Fibroblast of skin of right biceps (primary cell): ENCODE data around the gene CAPS2.
"Not testable (repeated sequence)": the region's sequence is repeated elsewhere in the genome, so short reads cannot be mapped to it uniquely, and the experiment has no call there.

Experiments used
- DNase-seq: peaks from one replicate; pipeline ENCODE4 v3.0.0-alpha.2; 2013

Gene CAPS2

DNA sequence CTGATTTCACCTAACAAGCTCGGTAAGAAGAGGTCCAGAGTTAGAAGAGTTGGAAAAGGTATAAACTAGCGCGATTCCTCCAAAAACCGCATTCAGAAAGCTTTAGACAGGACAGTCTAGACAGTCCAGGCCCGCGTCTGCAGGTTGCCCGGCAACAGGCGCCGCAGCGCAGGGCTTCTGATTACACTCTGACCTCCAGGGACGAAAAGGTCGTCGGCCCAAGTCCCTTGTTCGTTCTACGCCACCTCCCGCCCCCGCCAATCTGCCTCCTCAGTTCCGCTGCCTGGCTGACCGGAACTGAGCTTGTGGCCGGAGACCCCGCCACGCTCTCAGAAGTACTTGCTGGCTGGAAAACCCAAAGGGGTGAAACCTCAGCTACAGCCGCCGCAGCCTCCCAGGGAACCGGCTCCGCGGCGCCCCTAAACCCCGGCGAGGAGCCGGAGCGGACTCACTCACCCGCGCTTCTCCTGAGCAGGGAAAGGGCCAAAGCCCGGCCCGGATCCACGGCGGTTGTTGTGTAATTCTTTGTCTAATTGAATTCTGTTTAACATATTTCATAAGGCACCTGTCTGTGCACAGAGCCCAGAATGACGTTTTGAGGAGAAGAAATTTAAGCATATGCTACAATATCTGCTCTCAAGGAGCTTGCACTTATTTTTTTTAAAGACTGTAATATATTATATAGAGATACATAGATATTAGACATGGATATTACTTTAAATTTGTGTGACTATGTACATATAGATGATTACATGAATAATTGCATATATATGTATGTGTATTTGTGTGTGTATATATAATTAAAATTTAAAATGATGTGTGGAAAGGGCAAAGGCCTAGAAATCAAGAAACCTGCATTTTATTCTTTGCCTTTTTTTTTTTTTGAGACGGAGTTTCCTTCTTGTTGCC, at the start of gene CAPS2:
TSS of gene CAPS2 (minus strand) at position 407 of the 909 bp plus-strand sequence. CDS start 3,826 bp downstream, outside the sequence.
- peak; percentile 82 for DNase-seq

DNA sequence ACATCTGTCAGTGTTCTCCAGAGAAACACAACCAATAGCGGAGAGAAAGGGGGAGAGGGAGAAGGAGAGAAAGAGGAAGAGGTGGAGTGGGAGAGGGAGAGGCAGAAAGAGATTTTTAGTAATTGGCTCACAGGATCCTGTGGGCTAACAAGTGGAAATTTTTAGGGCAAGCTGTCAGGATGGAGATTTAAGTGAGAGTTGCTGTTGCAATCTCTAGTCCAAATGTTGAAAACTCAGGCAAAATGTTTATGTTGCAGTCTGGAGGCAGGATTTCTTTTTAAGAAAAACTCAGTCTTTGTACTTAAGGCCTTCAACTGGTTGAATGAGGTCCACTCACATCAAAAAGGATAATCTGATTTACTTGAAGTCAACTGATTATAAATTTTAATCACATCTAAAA, 48.2 kb upstream of the CAPS2 start:
- DNase-seq, result no peak

DNA sequence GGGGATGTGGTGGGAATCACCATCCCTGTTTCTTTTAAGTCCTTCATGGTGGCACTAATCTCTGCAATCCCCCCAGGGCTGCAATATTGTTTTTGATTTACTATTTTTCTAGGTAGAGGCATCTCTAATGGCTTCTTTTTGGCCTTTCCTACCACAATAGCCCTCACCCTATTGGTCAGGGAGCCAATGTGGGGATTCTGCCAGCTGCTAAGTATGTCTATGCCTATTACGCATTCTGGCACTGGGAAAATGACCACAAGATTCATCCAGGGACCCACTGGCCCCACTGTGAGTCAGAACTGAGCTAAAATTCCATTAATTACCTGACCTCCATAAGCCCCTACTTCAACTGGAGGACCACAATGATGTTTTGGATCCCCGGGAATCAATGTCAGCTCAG, 44.8 kb upstream of the CAPS2 start:
- no peak for DNase-seq

DNA sequence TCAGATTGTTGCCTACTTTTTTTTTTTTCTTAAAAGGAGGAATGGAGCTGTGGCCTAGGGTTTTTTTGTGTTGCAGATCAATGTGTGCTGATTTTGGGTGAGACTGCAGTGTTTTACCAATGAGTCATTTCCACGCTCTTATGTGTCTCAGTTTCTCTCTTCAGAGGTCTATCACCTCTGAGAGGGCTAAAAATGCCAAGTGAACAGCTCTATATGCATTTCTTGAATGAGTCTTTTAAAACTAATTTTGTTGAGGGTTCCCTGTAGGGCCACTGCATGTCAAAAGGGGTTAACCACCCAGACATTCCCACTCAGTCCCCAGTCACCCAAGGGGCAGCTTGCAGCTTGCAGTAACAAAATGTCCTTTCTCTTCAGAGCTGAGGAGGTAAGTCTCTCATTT, 36.5 kb upstream of the CAPS2 start:
- DNase-seq, result peak; percentile 35

DNA sequence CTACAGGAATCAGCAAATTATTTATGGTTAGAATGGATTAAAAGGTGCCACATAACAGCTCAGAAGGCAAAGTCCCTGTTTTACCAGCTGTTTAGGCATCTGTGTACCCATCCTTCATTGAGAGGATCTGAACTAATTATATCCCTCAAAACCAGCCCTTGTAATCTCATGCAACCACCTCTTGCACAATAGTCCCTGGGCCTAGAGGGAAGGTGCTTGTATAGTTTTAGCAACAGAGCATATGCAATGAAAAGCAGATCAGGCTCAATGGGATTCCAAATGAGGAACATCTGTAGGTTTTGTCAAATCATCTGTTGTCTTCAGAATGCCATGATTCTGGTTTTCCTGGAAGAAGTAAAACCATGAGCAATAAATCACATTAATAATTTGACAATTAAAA, 34.8 kb upstream of the CAPS2 start:
- DNase-seq, result peak; percentile 29

DNA sequence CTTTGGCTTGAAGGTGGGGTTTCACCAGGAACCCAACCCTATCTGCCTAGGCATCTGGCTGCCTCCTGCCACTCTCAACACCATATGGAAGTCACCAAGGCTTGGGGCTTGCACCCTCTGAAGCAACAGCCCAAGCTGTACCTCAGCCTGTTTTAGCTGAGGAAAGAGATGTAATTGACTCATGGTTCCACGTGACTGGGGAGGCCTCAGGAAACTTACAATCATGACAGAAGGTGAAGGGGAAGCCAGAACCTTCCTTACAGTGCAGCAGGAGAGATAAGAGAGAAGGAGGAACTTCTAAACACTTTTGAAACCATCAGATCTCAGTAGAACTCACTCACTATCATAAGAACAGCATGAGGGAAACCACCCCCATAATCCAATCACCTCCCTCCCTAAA, 31.3 kb upstream of the CAPS2 start:
- DNase-seq, result no peak

DNA sequence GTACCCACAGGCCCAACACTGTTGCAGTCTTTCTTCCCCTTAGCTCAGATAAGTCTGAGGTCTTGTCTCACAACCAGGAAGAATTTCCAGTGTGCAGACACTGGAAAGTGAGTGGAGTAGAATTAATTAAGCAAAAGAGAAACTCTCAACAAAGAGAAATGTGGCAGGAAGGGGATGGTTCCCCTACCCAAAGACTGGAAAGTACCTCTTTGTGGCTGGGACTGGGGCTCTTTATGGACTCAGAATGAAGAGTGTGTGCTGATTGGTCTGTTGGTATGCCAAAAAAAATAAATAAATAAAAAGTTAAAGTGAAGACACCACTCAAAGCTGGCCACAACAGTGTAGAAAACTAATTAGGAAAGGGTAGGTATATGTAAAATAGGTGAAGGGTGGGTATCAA, 30.8 kb upstream of the CAPS2 start:
- DNase-seq, result no peak

DNA sequence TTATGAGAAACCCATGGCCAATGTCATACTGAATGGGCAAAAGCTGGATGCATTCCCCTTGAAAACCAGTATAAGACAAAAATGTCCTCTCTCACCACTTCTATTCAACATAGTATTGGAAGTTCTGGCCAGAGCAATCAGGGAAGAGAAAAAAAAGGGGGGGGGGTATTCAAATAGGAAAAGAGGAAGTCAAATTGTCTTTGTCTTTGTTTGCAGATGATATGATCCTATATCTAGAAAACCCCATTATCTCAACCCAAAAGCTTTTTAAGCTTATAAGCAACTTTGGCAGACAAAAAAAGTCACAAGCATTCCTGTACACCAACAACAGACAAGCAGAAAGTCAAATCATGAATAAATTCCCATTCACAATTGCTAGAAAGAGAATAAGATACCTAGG, 23.9 kb upstream of the CAPS2 start:
- no peak for DNase-seq

DNA sequence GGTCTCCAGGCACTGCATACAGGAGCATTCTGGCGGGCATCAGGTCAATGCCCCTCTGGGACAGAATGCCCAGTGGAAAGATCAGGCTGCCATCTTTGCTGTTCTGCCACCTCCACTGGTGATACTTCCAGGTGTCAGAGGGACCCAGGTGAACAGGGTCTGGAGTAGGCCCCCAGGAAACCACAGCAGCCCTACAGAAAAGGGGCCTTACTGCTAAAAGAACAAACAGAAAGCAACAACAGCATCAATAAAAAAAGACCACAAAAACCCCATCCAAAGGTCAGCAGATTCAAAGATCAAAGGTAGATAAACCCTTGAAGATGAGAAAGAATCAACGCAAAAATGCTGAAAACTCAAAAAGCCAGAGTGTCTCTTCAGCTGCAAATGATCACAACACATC, 20.3 kb upstream of the CAPS2 start:
- no peak for DNase-seq

DNA sequence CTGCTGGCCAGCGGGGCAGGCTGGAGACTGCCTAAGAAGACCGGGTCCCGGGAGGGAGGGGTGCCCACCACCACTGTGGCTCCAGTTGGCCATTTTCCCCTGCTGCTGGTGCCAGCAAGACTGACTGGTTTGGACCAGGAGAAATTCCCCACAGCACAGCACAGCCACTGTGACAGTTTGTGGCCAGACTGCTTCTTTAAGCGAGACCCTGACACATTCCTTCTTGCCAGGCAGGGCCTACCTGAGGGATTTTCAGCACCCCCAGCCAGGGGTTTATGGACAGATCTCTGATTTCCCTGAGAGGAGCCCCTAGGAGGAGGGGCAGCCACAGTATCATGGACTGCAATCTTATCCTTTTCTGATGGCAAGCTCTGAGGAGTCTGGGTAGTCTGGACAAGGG, 19.8 kb upstream of the CAPS2 start:
- DNase-seq, result no peak

DNA sequence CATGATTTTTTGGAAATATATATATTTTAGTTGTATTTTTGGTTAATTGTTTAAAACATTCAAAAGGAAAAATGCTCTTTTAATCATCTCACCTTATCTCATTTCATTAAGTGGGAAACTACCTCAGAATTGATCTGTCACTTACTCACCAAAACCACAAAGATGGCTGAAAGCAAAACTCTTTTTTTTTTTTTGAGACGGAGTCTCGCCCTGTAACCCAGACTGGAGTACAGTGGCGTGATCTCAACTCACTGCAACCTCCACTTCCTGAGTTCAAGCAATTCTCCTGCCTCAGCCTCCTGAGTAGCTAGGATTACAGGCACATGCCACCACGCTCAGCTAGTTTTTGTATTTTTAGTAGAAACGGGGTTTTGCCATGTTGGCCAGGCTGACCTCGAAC, 16.1 kb upstream of the CAPS2 start:
- DNase-seq, result not testable (repeated sequence)

DNA sequence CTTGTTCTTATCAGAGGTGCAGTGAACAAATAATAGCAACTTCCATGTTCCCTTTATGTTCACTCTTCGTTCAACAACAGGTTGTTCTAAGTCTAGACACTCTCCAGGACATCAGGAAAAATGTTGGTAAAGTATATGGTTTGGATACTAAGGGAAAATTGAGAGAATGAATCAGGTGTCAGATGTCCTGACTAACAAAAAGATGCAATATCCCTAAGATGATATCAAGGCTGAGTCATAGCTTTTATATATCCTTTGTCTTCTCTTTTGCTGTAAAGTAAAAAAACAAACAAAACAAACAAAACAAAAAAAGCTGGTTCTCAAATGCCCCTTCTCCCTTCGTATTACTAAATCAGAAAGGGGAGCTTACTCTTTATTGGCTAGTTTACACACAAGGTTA, 15.4 kb upstream of the CAPS2 start:
- DNase-seq, result no peak

DNA sequence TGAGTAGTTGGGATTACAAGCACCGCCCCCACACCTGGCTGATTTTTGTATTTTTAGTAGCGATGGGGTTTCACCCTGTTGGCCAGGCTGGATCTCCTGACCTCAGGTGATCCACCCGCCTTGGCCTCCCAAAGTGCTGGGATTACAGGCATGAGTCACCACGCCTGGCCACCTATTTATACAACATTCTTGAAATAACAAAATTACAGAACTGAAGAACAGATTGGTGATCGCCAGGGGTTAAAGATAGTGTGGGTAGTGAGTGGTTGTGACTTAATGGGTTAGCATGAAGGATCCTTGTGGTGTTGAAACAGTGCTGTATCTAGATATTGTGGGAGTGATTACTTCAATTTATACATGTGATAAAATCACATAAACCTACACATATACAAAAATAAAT, 11.7 kb upstream of the CAPS2 start:
- peak; percentile 15 for DNase-seq

DNA sequence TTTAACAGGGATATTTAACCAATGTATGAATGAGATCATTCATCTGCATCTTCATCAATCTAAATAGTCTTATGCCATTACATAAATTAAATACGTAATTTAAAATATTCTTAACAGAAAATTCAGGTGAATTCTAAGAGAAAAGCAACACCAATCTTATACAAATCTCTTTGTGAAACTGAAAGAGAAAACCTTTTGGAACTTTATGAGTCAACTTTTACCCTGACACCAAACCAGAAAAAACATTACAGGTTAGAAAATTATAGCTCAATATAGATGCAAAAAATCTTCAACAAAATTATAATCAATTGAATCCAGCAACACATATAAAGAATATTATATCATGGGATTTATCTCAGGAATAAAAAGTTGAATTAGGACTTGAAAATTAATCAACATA, 7.8 kb upstream of the CAPS2 start:
- DNase-seq, result no peak

DNA sequence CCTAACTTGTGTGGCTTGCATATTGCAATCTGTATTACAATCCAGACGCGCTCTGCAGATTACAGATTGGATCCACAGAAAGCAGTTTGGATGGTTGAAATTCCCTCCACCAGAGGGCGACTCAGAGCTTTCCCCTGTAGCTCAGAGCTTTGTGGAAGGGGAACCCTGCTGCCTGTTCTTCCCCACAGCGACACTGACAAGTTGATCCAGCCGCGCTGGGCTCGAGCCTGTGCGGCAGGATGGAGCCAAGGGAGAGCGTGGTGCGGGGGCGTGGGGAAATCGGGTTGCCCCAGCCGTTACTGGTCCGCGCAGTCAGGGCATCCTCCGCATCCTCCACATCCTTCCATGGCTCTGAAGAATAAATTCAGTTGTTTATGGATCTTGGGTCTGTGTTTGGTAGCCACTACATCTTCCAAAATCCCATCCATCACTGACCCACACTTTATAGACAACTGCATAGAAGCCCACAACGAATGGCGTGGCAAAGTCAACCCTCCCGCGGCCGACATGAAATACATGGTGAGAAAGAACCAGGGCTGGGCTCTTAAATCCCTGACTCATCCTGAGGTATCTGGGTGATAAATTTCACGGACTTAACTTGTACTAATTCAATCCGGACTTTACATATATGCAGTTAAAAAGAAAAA, 4.4 kb upstream of the CAPS2 start, which contains the start of gene GLIPR1L1:
TSS of gene GLIPR1L1 (plus strand) at position 287 of the 647 bp plus-strand sequence. CDS start at position 346, 59 bp downstream.
- peak; percentile 91 for DNase-seq

DNA sequence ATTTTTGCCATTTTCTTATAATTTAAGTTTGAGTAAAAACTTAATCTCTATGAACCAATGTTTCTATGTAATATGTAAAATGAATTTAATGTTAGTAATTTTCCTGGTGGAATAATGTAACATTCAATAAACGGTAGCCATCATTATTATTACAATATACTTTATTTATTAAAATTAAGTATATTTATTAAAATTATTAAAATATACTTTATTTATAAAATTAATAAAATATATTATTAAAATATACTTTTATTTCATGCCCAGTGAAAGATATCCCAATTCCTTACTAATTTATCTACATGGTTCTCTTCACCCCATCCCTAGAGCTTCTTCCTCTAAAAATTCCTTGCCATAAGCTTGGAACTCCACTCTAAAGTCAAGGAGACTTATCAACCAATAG, 2.5 kb downstream of the CAPS2 start:
- no peak for DNase-seq

DNA sequence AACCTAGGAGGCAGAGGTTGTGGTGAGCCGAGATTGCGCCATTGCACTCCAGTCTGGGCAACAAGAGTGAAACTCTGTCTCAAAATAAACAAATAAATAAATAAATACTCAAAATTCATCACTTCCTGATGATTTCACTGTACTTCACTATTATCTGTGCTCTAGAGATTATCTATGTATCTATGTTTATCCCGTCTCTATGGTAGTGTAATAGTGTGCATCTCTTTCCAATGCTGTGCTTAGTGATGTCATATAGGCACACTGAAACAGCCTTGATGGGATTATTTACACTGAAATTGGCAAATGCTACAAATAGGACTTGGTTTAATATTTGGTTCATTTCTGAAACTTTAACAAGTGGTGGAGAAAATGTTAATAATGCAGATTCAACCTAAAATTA, 6.5 kb downstream of the CAPS2 start:
- DNase-seq, result peak; percentile 4

DNA sequence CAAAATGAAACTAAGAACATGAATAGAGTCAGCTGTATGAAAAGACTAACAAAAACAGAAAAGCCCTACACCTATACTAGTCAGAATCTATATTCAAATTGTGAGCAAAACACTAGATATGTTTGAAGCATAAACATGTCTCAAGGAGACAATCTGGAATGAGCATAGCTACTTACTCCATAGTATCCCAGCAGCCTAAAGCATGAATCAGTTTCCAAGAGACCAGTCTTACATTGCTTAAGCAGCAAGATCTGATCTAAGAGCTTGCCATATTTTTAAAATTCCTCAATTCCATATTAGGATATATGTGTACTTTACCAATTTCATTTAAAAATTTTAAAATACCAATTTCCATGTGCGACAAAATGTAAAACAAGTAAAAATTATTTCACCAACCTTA, 7.7 kb downstream of the CAPS2 start:
- DNase-seq, result peak; percentile 55

DNA sequence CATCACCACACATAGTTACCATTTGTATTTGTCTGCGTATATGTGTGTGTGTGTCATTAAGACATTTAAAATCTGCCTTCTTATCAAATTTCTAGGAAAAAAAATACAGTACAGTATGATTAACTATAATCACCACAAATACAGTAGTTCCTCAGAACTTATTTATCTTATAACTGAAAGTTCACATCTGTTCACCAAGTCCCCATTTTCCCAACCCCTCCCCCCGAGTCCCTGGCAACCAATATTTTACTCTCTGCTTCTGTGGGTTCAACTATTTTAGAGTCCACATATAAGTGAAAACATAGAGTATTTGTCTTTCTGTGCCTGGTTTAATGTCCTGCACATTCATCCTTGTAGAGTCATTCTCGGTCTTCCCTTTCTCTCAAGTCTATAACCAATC, 12.3 kb downstream of the CAPS2 start:
- no peak for DNase-seq

DNA sequence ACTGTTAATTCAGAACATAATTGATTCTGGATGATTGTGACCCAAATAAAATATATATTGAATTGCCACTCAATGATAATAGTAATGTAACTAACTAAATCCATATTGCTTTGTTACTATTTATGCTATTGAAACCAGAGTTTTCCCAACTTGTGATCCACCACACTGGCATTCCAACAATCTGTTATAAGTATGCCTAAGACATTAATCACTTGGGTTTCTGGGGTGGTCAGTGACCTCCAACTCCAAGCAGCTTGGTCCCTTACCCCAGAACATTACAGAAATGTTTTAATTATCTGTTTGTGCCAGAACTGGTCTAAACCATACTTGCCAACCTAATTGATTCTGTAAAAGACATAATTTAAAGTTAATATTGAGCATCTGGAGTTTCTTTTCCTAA, 14.6 kb downstream of the CAPS2 start:
- DNase-seq, result peak; percentile 74

DNA sequence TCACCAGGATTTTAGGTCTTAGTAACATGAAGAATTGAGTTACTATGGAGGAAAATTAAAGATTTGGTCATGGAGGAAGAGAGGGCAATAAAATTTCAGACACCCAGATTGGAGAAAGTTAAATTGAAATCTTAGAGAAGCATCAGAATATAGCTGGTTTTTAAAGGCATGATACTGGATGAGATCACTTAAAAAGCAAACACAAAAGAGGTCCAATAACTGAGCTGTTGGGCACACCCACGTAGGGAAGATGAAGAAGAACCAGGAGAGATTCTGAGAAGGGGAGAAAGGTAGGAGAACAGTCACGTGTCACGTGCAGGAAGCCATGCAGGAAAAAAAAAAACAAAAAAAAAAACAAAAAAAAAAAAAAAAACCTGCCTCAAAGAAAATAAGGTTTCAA, 18.8 kb downstream of the CAPS2 start:
- no peak for DNase-seq

DNA sequence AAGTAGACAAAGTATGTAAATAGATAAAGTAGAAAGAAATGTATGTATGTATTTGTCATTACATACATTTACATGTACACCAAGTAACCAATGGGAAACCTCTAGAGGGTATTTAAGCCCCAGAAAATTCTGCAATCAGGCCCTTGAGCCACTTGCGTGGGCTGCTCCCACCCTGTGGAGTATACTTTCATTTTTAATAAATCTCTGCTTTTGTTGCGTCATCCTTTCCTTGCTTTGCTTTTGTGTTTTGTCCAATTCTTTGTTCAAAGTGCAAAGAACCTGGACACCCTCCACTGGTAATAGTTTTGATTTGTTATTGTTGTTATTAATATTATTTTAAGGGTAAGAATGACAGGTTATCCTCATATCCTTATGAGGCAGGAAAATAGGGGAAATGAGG, 21.8 kb downstream of the CAPS2 start:
- DNase-seq, result no peak

DNA sequence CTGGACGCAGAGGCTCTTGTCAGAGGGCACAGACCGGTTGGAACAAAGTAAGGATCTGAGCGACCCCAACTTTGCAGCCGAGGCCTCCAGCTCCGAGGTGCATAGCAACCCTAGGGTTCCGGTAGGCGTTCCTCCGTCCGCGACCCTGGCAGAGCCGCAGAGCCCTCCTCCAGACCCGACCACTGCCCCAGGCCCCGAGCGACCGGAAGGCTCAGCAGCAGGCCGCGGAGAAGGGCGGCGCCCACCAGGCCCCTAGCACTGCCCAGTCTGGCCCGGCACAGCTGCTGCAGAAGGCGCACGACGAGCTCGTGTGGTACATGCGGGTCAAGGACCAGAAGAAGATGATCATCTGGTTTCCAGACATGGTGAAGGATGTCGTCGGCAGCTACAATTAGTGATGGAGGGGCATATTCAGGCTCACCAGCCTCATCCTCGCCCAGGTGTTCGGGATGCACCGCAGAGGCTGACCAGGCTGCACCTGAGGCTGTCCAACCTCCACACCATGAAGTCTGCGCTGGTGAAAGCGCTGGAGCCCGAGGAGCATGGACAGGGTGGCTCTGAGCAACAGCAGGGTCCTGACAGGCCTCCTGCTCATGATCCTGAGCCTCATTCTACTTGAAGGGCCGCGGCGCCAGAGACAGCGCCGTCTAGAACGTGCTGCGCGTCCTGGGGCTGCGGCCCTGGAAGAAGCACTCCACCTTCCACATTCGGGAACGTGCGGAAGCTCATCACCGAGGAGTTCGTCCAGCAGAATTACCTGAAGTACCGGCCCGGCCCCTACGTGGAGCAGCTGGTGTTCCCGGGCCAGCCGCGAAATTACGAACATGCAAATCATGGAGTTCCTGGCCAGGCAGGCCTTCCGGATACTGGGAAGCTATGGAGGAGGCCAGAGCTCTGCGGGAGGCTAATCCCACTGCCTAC, 24.5 kb downstream of the CAPS2 start:
- DNase-seq, result no peak
